GM12892 (cell line): ENCODE data around the gene SERINC2.

Source experiments
- POLR2A ChIP-seq: IDR thresholded peaks from 2 replicates; pipeline ENCODE4 v1.6.1; 2011; ENCODE audit warnings: low read depth, low read length, control low read depth
- POLR2AphosphoS5 ChIP-seq: IDR thresholded peaks from 2 replicates; pipeline ENCODE4 v1.6.1; 2011; ENCODE audit warnings: low read depth, low read length, control low read depth
- TAF1 ChIP-seq: IDR thresholded peaks from 2 replicates; pipeline ENCODE4 v1.6.1; 2011; ENCODE audit warnings: low read depth, mild to moderate bottlenecking, control low read depth, low read length, borderline replicate concordance

DNA sequence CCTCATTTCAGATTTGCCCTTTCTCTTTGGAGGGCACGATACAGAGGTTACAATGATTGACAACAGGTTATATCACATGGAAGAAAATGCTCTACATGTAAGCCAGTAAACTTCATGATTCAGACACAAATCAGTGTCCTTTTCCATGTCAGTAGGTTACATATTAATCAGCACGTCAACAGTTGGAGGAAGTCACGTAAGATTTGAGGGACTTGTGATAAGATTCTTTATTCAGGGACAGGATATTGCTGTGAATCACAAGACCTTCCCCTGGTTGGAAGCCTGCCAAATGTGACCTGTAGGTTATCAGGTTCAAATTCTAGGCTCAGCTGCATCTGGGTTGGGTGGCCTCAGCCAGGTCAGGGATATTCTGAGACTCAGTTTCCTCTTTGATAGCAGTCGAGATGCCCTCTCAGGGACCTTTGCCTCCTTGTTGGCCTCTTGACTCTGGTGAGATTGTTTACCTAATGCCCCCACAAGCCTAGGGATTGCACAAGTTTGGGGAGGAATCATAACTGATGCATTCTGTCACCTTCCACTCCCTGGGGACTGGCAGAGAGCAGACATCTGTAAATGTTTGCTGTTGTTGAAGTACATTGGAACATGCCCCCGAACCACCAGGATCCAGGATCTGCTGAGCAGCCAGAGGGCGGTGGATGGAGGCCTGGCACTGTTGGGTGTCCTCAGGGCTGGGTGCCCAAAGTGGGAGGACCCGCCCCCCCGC is 31.9 kb downstream of the SERINC2 start:
- TF ChIP-seq POLR2AphosphoS5 = no peak
- TF ChIP-seq POLR2A = no peak
- TF ChIP-seq TAF1 = no peak
